ENCODE measurements around the gene CPED1. TPM values are rescaled to one million over a fixed set of nuclear protein-coding genes. Genes with fewer than 3 reads are reported as not detected.

CPED1 gene
- total RNA-seq, 1 experiment from 2014 or later = 0.13 TPM

DNA sequence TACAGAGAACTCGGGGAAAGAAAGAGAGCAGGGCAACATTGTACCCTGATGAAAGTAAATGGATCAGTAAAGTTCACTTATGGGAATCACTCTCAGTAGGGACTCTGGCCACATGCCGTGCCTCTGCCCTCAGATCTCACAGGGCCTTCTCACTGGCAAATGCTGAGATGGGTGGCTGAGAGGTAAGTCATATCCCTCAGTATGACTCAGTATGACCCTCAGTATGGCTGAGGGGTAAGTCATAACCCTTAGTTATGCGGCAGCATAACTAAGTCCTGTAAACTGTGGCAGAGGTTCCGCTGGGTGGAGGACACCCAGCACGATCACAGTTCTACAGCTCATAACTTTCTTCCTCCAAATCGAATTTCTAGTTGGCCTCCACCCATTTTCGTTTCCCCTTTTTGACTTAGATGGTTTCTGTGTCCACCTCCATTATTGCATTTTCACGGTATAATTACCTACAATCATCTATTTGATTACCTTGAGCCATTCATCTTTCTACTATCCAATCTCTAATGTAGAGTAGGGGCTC is 313.8 kb downstream of the CPED1 start:
- Histone ChIP-seq H4K20me1 (ENCODE audit: control insufficient read depth, insufficient read depth, insufficient read length) (no peaks in the 10 kb centered on the region), H3K9ac (ENCODE audit: extremely low read depth, insufficient read length, low read length) (no peak overlapping the region), H3K18ac (ENCODE audit: insufficient read length, low read depth, low read length) (no peak overlapping the region), H2BK120ac (ENCODE audit: low read depth, low read length, poor library complexity, severe bottlenecking) (no peak overlapping the region), H3K79me1 (ENCODE audit: insufficient read depth, low read depth, low read length, poor library complexity, severe bottlenecking) (no peaks in the 10 kb centered on the region), H3K23ac (ENCODE audit: insufficient read length, low read depth, low read length) (no peak overlapping the region), H4K91ac (ENCODE audit: insufficient read length, low read depth, low read length) (no peak overlapping the region), H3K4ac (ENCODE audit: low read depth, low read length) (no peak overlapping the region), H3K14ac (ENCODE audit: insufficient read depth, low read length) (no peak overlapping the region), H3K27me3 (ENCODE audit: insufficient read depth, low read length) (no peaks in the 10 kb centered on the region), H2AK5ac (ENCODE audit: insufficient read length, low read length) (no peak overlapping the region), H3K4me2 (ENCODE audit: insufficient read depth, insufficient read length, low read length) (no peak overlapping the region), H3T11ph (ENCODE audit: low read length) (no peak overlapping the region), H2BK12ac (ENCODE audit: insufficient read length, low read depth, low read length) (no peak overlapping the region), H2BK5ac (ENCODE audit: insufficient read length, low read length) (no peak overlapping the region), H3K27ac (ENCODE audit: insufficient read length, low read depth, low read length) (no peak overlapping the region), H3K79me2 (ENCODE audit: insufficient read depth, low read length) (no peaks in the 10 kb centered on the region), H3K23me2 (ENCODE audit: insufficient read length, low read depth, low read length, poor library complexity, severe bottlenecking) (no peaks in the 10 kb centered on the region), H2AFZ (ENCODE audit: low read length) (no peak overlapping the region), H4K5ac (ENCODE audit: insufficient read length, low read depth, low read length) (no peak overlapping the region), H4K8ac (replicated peaks; ENCODE audit: insufficient read length, low read depth, low read length) (no peak overlapping the region), H2BK15ac (ENCODE audit: low read depth, low read length) (no peak overlapping the region), H3K9me3 (ENCODE audit: control insufficient read depth, low read depth, low read length) (no peaks in the 10 kb centered on the region), H3K56ac (ENCODE audit: insufficient read length, low read depth, low read length) (no peak overlapping the region), H3K4me1 (ENCODE audit: insufficient read depth, low read length) (no peaks in the 10 kb centered on the region), H2BK20ac (ENCODE audit: low read depth, low read length, poor library complexity, severe bottlenecking) (no peak overlapping the region)
- WGBS (ENCODE audit: extremely low coverage, insufficient read length, low lambda C conversion rate) = no CpG with 5 or more reads among the region's 8 CpGs
- Mint-ChIP-seq H3K27me3 (ENCODE audit: low read depth) (no peaks in the 10 kb centered on the region), H3K9me3 (no peaks in the 10 kb centered on the region), H3K4me1 (peaks cover 5% of the 10 kb centered on the region in 2 experiments), H3K4me3 (no peak overlapping the region), H3K36me3 (ENCODE audit: insufficient read depth in 1 of 3, low read depth in 3 of 3) (no peaks in the 10 kb centered on the region), H3K27ac (no peak overlapping the region)
- TF ChIP-seq, protein P1, sequence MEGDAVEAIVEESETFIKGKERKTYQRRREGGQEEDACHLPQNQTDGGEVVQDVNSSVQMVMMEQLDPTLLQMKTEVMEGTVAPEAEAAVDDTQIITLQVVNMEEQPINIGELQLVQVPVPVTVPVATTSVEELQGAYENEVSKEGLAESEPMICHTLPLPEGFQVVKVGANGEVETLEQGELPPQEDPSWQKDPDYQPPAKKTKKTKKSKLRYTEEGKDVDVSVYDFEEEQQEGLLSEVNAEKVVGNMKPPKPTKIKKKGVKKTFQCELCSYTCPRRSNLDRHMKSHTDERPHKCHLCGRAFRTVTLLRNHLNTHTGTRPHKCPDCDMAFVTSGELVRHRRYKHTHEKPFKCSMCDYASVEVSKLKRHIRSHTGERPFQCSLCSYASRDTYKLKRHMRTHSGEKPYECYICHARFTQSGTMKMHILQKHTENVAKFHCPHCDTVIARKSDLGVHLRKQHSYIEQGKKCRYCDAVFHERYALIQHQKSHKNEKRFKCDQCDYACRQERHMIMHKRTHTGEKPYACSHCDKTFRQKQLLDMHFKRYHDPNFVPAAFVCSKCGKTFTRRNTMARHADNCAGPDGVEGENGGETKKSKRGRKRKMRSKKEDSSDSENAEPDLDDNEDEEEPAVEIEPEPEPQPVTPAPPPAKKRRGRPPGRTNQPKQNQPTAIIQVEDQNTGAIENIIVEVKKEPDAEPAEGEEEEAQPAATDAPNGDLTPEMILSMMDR (conservative IDR thresholded peaks at IDR 0.05) = no peak
- DNase-seq = no peak

Measured in H9 (cell line).